ENCODE results near the gene DNLZ.
"Not testable (repeated sequence)": the region's sequence is repeated elsewhere in the genome, so short reads cannot be mapped to it uniquely, and the experiment has no call there.

The DNLZ gene

GRCh38 chr9:136329636-136330405 is 33.7 kb downstream of the DNLZ start:
- DNase-seq = no peak

- no peak for DNase-seq
These were observed 34.3 kb downstream of the DNLZ start for GRCh38 chr9:136329211-136329627.

- DNase-seq = no peak
These were observed 34.9 kb downstream of the DNLZ start for GRCh38 chr9:136328622-136329041.

GRCh38 chr9:136328011-136328621 is 35.4 kb downstream of the DNLZ start:
- DNase-seq = no peak

GRCh38 chr9:136327304-136327974 is 36.1 kb downstream of the DNLZ start, which contains the start of gene GPSM1:
Gene GPSM1, plus strand, starts transcription at chr9:136327539. Its CDS starts 157 bp downstream, at chr9:136327696.
- no peak for DNase-seq

GRCh38 chr9:136326761-136327303 is 36.7 kb downstream of the DNLZ start:
- no peak for DNase-seq

GRCh38 chr9:136326061-136326760 is 37.3 kb downstream of the DNLZ start:
- no peak for DNase-seq

- DNase-seq = no peak
These were observed 38.2 kb downstream of the DNLZ start for GRCh38 chr9:136325358-136325757.

GRCh38 chr9:136324501-136325300 is 38.8 kb downstream of the DNLZ start:
- no peak for DNase-seq

- no peak for DNase-seq
These were observed 40.2 kb downstream of the DNLZ start for GRCh38 chr9:136323371-136323789.

- no peak for DNase-seq
These were observed 40.7 kb downstream of the DNLZ start for GRCh38 chr9:136322756-136323330.

- DNase-seq = no peak
These were observed 42.0 kb downstream of the DNLZ start for GRCh38 chr9:136321561-136321960.

- DNase-seq = not testable (repeated sequence)
These were observed 42.6 kb downstream of the DNLZ start for GRCh38 chr9:136320972-136321371.

- not testable (repeated sequence) for DNase-seq
These were observed 43.6 kb downstream of the DNLZ start for GRCh38 chr9:136319955-136320354.

GRCh38 chr9:136319244-136319643 is 44.3 kb downstream of the DNLZ start:
- not testable (repeated sequence) for DNase-seq

- no peak for DNase-seq
These were observed 44.7 kb downstream of the DNLZ start for GRCh38 chr9:136318776-136319241.

GRCh38 chr9:136318111-136318775 is 45.3 kb downstream of the DNLZ start:
- no peak for DNase-seq

- DNase-seq = no peak
These were observed 45.8 kb downstream of the DNLZ start for GRCh38 chr9:136317695-136318094.

GRCh38 chr9:136316896-136317676 is 46.5 kb downstream of the DNLZ start:
- no peak for DNase-seq

- no peak for DNase-seq
These were observed 47.2 kb downstream of the DNLZ start for GRCh38 chr9:136316271-136316751.

All from MV-4-11 (cell line).